Measurements from ENCODE around the gene FAM50B. TPM values are rescaled to one million over a fixed set of nuclear protein-coding genes. Genes with fewer than 3 reads are reported as not detected.

Gene FAM50B
- total RNA-seq, 2 experiments from 2014 or later: not detected

DNA sequence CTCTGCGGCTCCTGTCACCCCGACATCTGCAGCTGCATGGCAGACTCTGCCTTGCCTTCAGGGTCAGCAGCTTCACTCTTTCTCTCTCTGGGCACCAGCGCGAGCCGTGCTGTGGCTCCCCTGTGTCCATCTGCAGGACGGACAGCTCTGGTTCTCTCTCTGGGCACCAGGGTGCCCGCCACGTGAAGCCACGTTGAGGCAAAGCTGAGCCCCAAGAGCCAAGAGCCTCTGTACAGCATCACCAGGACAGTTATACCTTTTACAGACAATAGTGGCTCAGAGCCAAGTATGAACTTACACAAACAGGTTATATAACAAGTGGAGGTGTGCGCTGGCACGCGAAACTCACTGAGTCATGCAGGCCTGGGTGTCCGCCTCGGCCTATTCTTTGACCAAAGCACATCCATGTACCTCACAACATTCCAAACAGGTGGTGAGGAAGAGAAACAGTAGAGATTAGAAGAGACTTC, 50.8 kb downstream of the FAM50B start:
- no peaks in the 10 kb centered on the region for H3K79me2 ChIP-seq (ENCODE audit: insufficient read depth, low read depth, low read length)
- intact Hi-C loops (cut with micrococcal nuclease; ENCODE audit: unreplicated experiment): no loop called here
- no peak overlapping the region for H3K27ac ChIP-seq (ENCODE audit: low read depth, low read length, poor library complexity, severe bottlenecking)
- CTCF ChIA-PET (ENCODE audit: unreplicated experiment): no interaction called here
- BruUV-seq (replicated peaks): no TSS peak
- H3K4me3 ChIP-seq (ENCODE audit: low read depth, low read length, poor library complexity, severe bottlenecking): no peak overlapping the region
- no peak overlapping the region for H3K4me2 ChIP-seq (ENCODE audit: low read length)
- no peaks in the 10 kb centered on the region for H3K9me2 ChIP-seq (ENCODE audit: insufficient read depth, low read length)
- no peaks in the 10 kb centered on the region for H3K36me3 ChIP-seq (ENCODE audit: insufficient read depth, low read length)
- H4K20me1 ChIP-seq (ENCODE audit: insufficient read depth, low read length): no peaks in the 10 kb centered on the region
- no peaks in the 10 kb centered on the region for H3K4me1 ChIP-seq (ENCODE audit: insufficient read depth, low read length, poor library complexity, severe bottlenecking)
- POLR2A ChIA-PET: no interaction called here
- H2AFZ ChIP-seq (ENCODE audit: low read length): no peak overlapping the region
- no peaks in the 10 kb centered on the region for H3K9me3 ChIP-seq (ENCODE audit: low read length)
- no peak for DNase-seq (ENCODE audit: low spot score)
- TF ChIP-seq EZH2phosphoT487 (IDR thresholded peaks at IDR 0.05; ENCODE audit: borderline replicate concordance, low read depth, low read length): no peak
- TF ChIP-seq, protein P1, sequence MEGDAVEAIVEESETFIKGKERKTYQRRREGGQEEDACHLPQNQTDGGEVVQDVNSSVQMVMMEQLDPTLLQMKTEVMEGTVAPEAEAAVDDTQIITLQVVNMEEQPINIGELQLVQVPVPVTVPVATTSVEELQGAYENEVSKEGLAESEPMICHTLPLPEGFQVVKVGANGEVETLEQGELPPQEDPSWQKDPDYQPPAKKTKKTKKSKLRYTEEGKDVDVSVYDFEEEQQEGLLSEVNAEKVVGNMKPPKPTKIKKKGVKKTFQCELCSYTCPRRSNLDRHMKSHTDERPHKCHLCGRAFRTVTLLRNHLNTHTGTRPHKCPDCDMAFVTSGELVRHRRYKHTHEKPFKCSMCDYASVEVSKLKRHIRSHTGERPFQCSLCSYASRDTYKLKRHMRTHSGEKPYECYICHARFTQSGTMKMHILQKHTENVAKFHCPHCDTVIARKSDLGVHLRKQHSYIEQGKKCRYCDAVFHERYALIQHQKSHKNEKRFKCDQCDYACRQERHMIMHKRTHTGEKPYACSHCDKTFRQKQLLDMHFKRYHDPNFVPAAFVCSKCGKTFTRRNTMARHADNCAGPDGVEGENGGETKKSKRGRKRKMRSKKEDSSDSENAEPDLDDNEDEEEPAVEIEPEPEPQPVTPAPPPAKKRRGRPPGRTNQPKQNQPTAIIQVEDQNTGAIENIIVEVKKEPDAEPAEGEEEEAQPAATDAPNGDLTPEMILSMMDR (conservative IDR thresholded peaks at IDR 0.05; ENCODE audit: low read length): no peak

Other genes starting within 250 kb of the FAM50B start
- gene PXDC1, start 97.7 kb upstream of the FAM50B start, total RNA-seq (2014; rRNA removed; shearing (Covaris generic)): not detected in 2 replicates
- not detected in 2 replicates for gene PXDC1, start 97.7 kb upstream of the FAM50B start, total RNA-seq (2022)
- not detected in 2 replicates for gene FAM217A, start 229.8 kb downstream of the FAM50B start, total RNA-seq (2014; rRNA removed; shearing (Covaris generic))
- not detected in 2 replicates for gene FAM217A, start 229.8 kb downstream of the FAM50B start, total RNA-seq (2022)